ENCODE results near the gene PDAP1. TPM values are rescaled to one million over a fixed set of nuclear protein-coding genes. Genes with fewer than 3 reads are reported as not detected.
A peak's percentile ranks its signal among the peaks of the same experiment; 100 is the strongest.
"Not testable (repeated sequence)": the region's sequence is repeated elsewhere in the genome, so short reads cannot be mapped to it uniquely, and the experiment has no call there.

The PDAP1 gene
- total RNA-seq, 1 donor from 2014 or later = 107 TPM

GRCh38 chr7:99381664-99382075 lies 26.7 kb downstream of the PDAP1 start:
- DNase-seq (ENCODE audit: low spot score) = no peak
- no peak overlapping the region for H3K27ac Mint-ChIP-seq (ENCODE audit: unreplicated experiment)
- H3K27me3 Mint-ChIP-seq (ENCODE audit: unreplicated experiment) = peaks cover 5% of the 10 kb centered on the region

GRCh38 chr7:99380823-99381663 lies 27.4 kb downstream of the PDAP1 start:
- Mint-ChIP-seq H3K4me1 (ENCODE audit: unreplicated experiment) (peaks cover 19% of the 10 kb centered on the region), H3K27me3 (ENCODE audit: unreplicated experiment) (peaks cover 5% of the 10 kb centered on the region), H3K27ac (ENCODE audit: unreplicated experiment) (peak overlapping the region; percentile 48), H3K9me3 (ENCODE audit: unreplicated experiment) (no peaks in the 10 kb centered on the region), H3K36me3 (ENCODE audit: low read depth, unreplicated experiment) (peaks cover 10% of the 10 kb centered on the region), H3K4me3 (ENCODE audit: unreplicated experiment) (no peak overlapping the region)
- TF ChIP-seq CTCF (IDR thresholded peaks at IDR 0.05; ENCODE audit: unreplicated experiment) = no peak
- DNase-seq (ENCODE audit: low spot score) = no peak

More at GRCh38 chr7:99381664-99382075, 26.7 kb downstream of the PDAP1 start:
- no peaks in the 10 kb centered on the region for H3K9me3 Mint-ChIP-seq (ENCODE audit: unreplicated experiment)
- H3K4me3 Mint-ChIP-seq (ENCODE audit: unreplicated experiment) = no peak overlapping the region
- H3K36me3 Mint-ChIP-seq (ENCODE audit: low read depth, unreplicated experiment) = peaks cover 16% of the 10 kb centered on the region
- H3K4me1 Mint-ChIP-seq (ENCODE audit: unreplicated experiment) = peaks cover 19% of the 10 kb centered on the region
- TF ChIP-seq CTCF (IDR thresholded peaks at IDR 0.05; ENCODE audit: unreplicated experiment) = no peak

- Mint-ChIP-seq H3K27me3 (ENCODE audit: unreplicated experiment) (peaks cover 5% of the 10 kb centered on the region), H3K36me3 (ENCODE audit: low read depth, unreplicated experiment) (peaks cover 9% of the 10 kb centered on the region), H3K4me3 (ENCODE audit: unreplicated experiment) (peak overlapping the region; percentile 60), H3K4me1 (ENCODE audit: unreplicated experiment) (peaks cover 19% of the 10 kb centered on the region), H3K27ac (ENCODE audit: unreplicated experiment) (peak overlapping the region; percentile 37), H3K9me3 (ENCODE audit: unreplicated experiment) (no peaks in the 10 kb centered on the region)
- DNase-seq (ENCODE audit: low spot score) = no peak
- TF ChIP-seq CTCF (IDR thresholded peaks at IDR 0.05; ENCODE audit: unreplicated experiment) = no peak
Observed at GRCh38 chr7:99380032-99380822, 28.2 kb downstream of the PDAP1 start.

- peak overlapping the region; percentile 37 for H3K27ac Mint-ChIP-seq (ENCODE audit: unreplicated experiment)
- H3K4me1 Mint-ChIP-seq (ENCODE audit: unreplicated experiment) = peaks cover 19% of the 10 kb centered on the region
- H3K9me3 Mint-ChIP-seq (ENCODE audit: unreplicated experiment); H3K36me3 Mint-ChIP-seq (ENCODE audit: low read depth, unreplicated experiment); H3K27me3 Mint-ChIP-seq (ENCODE audit: unreplicated experiment); DNase-seq (ENCODE audit: low spot score): not testable (repeated sequence)
- peak overlapping the region; percentile 83 for H3K4me3 Mint-ChIP-seq (ENCODE audit: unreplicated experiment)
Observed at GRCh38 chr7:99379693-99380031, 28.7 kb downstream of the PDAP1 start.

- Mint-ChIP-seq H3K27ac (ENCODE audit: unreplicated experiment) (peak overlapping the region; percentile 85), H3K9me3 (ENCODE audit: unreplicated experiment) (no peaks in the 10 kb centered on the region), H3K36me3 (ENCODE audit: low read depth, unreplicated experiment) (peaks cover 9% of the 10 kb centered on the region), H3K4me3 (ENCODE audit: unreplicated experiment) (peak overlapping the region; percentile 83), H3K4me1 (ENCODE audit: unreplicated experiment) (peaks cover 19% of the 10 kb centered on the region), H3K27me3 (ENCODE audit: unreplicated experiment) (peaks cover 5% of the 10 kb centered on the region)
- TF ChIP-seq CTCF (IDR thresholded peaks at IDR 0.05; ENCODE audit: unreplicated experiment) = no peak
- no peak for DNase-seq (ENCODE audit: low spot score)
Observed at GRCh38 chr7:99379043-99379577, 29.3 kb downstream of the PDAP1 start.

All from endothelial cell (in vitro differentiated cells).